Gastrocnemius medialis (tissue), 4 donors: Measurements from ENCODE around the gene VASH1.

Experiments
- POLR2A ChIP-seq, 2 donors: fragments of 450-650 bp; IDR thresholded peaks; one replicate each; pipeline ENCODE4 v1.6.1; 2017; ENCODE audit warnings: antibody characterized with exemption in 2 of 2, mild to moderate bottlenecking in 2 of 2, moderate library complexity in 2 of 2
- TF ChIP-seq, protein P1 (sequence below), 5 experiments: fragments of 450-650 bp in 3 of 5; fragments of 200-600 bp in 2 of 5; sonication (generic) in 2 of 5; IDR thresholded peaks in 4 of 5; conservative IDR thresholded peaks in 1 of 5; 1 replicate in 4 of 5; 2 replicates in 1 of 5; pipeline ENCODE4 v1.5.1; 2016 to 2019; ENCODE audit warnings: antibody characterized with exemption in 5 of 5, mild to moderate bottlenecking in 3 of 5, moderate library complexity in 3 of 5

GRCh38 chr14:76762411-76763095 lies 1.3 kb downstream of the VASH1 start:
- TF ChIP-seq, protein P1, sequence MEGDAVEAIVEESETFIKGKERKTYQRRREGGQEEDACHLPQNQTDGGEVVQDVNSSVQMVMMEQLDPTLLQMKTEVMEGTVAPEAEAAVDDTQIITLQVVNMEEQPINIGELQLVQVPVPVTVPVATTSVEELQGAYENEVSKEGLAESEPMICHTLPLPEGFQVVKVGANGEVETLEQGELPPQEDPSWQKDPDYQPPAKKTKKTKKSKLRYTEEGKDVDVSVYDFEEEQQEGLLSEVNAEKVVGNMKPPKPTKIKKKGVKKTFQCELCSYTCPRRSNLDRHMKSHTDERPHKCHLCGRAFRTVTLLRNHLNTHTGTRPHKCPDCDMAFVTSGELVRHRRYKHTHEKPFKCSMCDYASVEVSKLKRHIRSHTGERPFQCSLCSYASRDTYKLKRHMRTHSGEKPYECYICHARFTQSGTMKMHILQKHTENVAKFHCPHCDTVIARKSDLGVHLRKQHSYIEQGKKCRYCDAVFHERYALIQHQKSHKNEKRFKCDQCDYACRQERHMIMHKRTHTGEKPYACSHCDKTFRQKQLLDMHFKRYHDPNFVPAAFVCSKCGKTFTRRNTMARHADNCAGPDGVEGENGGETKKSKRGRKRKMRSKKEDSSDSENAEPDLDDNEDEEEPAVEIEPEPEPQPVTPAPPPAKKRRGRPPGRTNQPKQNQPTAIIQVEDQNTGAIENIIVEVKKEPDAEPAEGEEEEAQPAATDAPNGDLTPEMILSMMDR (IDR thresholded peaks at IDR 0.05 in 4 of 5, conservative IDR thresholded peaks at IDR 0.05 in 1 of 5) = no peak
- TF ChIP-seq POLR2A (IDR thresholded peaks at IDR 0.05) = no peak
